NCI-H748 (cell line): ENCODE data around the gene TRIM29.

Experiments
- DNase-seq: peaks from one replicate; lab custom pipeline; 2025; ENCODE audit not compliant: unreplicated experiment; lab: John Stamatoyannopoulos, UW

The TRIM29 gene

GRCh38 chr11:120063686-120064340 lies 74.1 kb downstream of the TRIM29 start:
- no peak for DNase-seq

GRCh38 chr11:120062561-120062930 lies 75.4 kb downstream of the TRIM29 start:
- no peak for DNase-seq

- DNase-seq: no peak
Observed at GRCh38 chr11:120061761-120062560, 76.0 kb downstream of the TRIM29 start.
